Heart right ventricle (tissue), 16 donors: ENCODE data around the gene PIK3C2G. TPM values are rescaled to one million over a fixed set of nuclear protein-coding genes. Genes with fewer than 3 reads are reported as not detected.
"Not testable (repeated sequence)": the region's sequence is repeated elsewhere in the genome, so short reads cannot be mapped to it uniquely, and the experiment has no call there.

Source experiments
- ATAC-seq, 8 donors: fragments of 200-7000 bp; cut with Tn5 transposase; one replicate each; pipeline ENCODE4 v1.9.1; 2020; ENCODE audit warnings: mild to moderate bottlenecking in 8 of 8, moderate library complexity in 8 of 8, moderate number of reproducible peaks in 1 of 8
- DNase-seq, 2 donors: peaks; one replicate each; pipeline ENCODE4 v3.0.0-alpha.2; 2020
- H3K27ac ChIP-seq, 10 donors: fragments of 200-600 bp; sonication (generic) in 2 of 10; one replicate each; pipeline versions ENCODE4 v1.5.0 to v1.8.0; 2020 to 2022; ENCODE audit warnings: mild to moderate bottlenecking in 3 of 10
- H3K27me3 ChIP-seq, 7 donors: fragments of 200-600 bp; one replicate each; pipeline ENCODE4 v1.8.0; 2021 to 2022; ENCODE audit warnings: mild to moderate bottlenecking in 2 of 7
- H3K36me3 ChIP-seq, 9 donors: fragments of 200-600 bp; sonication (generic) in 1 of 9; one replicate each; pipeline versions ENCODE4 v1.5.0 to v1.8.0; 2020 to 2022; ENCODE audit warnings: mild to moderate bottlenecking in 2 of 9
- H3K4me1 ChIP-seq, 9 donors: fragments of 200-600 bp; sonication (generic) in 1 of 9; one replicate each; pipeline versions ENCODE4 v1.5.0 to v1.8.0; 2020 to 2022; ENCODE audit warnings: mild to moderate bottlenecking in 4 of 9
- H3K4me3 ChIP-seq, 10 donors: fragments of 200-600 bp; sonication (generic) in 2 of 10; one replicate each; pipeline versions ENCODE4 v1.5.0 to v1.8.0; 2020 to 2022; ENCODE audit warnings: mild to moderate bottlenecking in 7 of 10, moderate library complexity in 2 of 10
- H3K9me3 ChIP-seq, 11 donors: fragments of 200-600 bp in 10 of 11; sonication (generic) in 2 of 11; one replicate each; pipeline versions ENCODE4 v1.5.0 to v1.8.0; 2013 to 2022; ENCODE audit warnings: mild to moderate bottlenecking in 2 of 11, control low read depth in 1 of 11, moderate library complexity in 1 of 11
- CTCF ChIP-seq, 9 donors: fragments of 200-600 bp; sonication (generic) in 2 of 9; IDR thresholded peaks; one replicate each; pipeline versions ENCODE4 v1.5.0 to v1.8.0; 2021 to 2022; ENCODE audit warnings: antibody characterized with exemption in 9 of 9, mild to moderate bottlenecking in 5 of 9, moderate library complexity in 1 of 9
- WGBS, 2 donors: extraction: QIAGEN DNeasy Blood & Tissue Kit; methylation state at CpG; one replicate each; pipeline ENCODE4 v1.1.7; 2013; ENCODE audit warnings: inconsistent platforms in 1 of 2; 5-methylcytosine and 5-hydroxymethylcytosine counted together
- intact Hi-C, 10 donors: fragments of 100-400 bp; cut with DNase I; formaldehyde crosslinking; loops; one replicate each; pipeline versions ENCODE4 v1.11.1 to v1.14.2; 2022
- polyA plus RNA-seq, 2 donors: library from polyadenylated mRNA; stranded (reverse); fragments of 200-250 nt; gene quantifications; one replicate each; pipeline ENCODE4 v1.2.3, GENCODE V29; 2013
- total RNA-seq, 10 donors: library from RNA; stranded (reverse); fragmentation: NEBNext Ultra II Directional in 3 of 10; extraction: Animal tissue kit (Norgen Biotek cat#: 25700) in 3 of 10; gene quantifications; one replicate each; pipeline versions ENCODE4 v1.2.1 to v1.2.4, GENCODE V29; 2021 to 2023
- donor health status: Arrhythmogenic right ventricular cardiomyopathy.
- donor health status: ischemic (EF 13 %, LVEDD 7.1; RV severe dilation, severe dysfunction).
- donor health status: healthy with polysubstance abuse.
- donor health status: DM: no; HTN: yes; CAD: no.
- donor health status: DM: no; HTN: no; CAD: no.
- donor health status: ischemic (EF 25% LVEDD 6.9; RV normal size, moderate dysfunction).
- donor health status: ischemic (EF 25% LVEDD 5.7; RV mildly dilated, moderate dysfunction).
- donor health status: healthy.
- donor health status: DM: yes; HTN: yes; CAD: no.
- donor health status: Ischemic cardiomyopathy.
- donor health status: ischemic (EF 35%, LVEDD 5.7; RV mildly dilated, moderate dysfunction).
- donor health status: nonischemic (EF 11% LVEDD 7.7; RV severe dilation, severe dysfunction).
- donor health status: DM: yes; HTN: yes; CAD: no.
- donor health status: PGD.
- donor health status: ischemic (EF 29% LVEDD 5.4; RV normal size, mild dysfunction).
- donor health status: nonischemic (EF 23%, LVEDD 6.1; RV moderate dilation, normal function).

The PIK3C2G gene
- total and polyA plus RNA-seq, 12 donors = not detected

- Histone ChIP-seq H3K4me3 (no peak overlapping the region), H3K36me3 (no peaks in the 10 kb centered on the region), H3K27me3 (no peaks in the 10 kb centered on the region), H3K27ac (no peak overlapping the region), H3K4me1 (no peaks in the 10 kb centered on the region), H3K9me3 (no peaks in the 10 kb centered on the region)
- 86 to 90% methylated on average over 1 of the region's 1 CpG for WGBS, 2 donors
- no peak for TF ChIP-seq CTCF (IDR thresholded peaks at IDR 0.05)
- ATAC-seq (no peak), DNase-seq (no peak)
- intact Hi-C loops = no loop called here
These were observed 15.3 kb upstream of the PIK3C2G start for GRCh38 chr12:18246066-18246465.

GRCh38 chr12:18250313-18250916, 10.9 kb upstream of the PIK3C2G start:
- no peak for ATAC-seq
- intact Hi-C loops = loop anchor here in 4 of 10 donors (2.0 to 10.0 kb wide), 4 partner anchors 64 to 1034 kb away; no protein-coding TSS in a partner anchor

GRCh38 chr12:18254081-18254480, 7.2 kb upstream of the PIK3C2G start:
- Histone ChIP-seq H3K27me3 (no peaks in the 10 kb centered on the region), H3K4me1 (no peaks in the 10 kb centered on the region), H3K4me3 (no peak overlapping the region), H3K9me3 (no peaks in the 10 kb centered on the region), H3K27ac (no peak overlapping the region), H3K36me3 (no peaks in the 10 kb centered on the region)
- intact Hi-C loops = loop anchor here in 3 of 10 donors (10.0 kb wide), 3 partner anchors 61 to 1031 kb away; no protein-coding TSS in a partner anchor
- 74 to 83% methylated on average over 1 of the region's 1 CpG for WGBS, 2 donors
- no peak for TF ChIP-seq CTCF (IDR thresholded peaks at IDR 0.05)
- DNase-seq (no peak), ATAC-seq (no peak)

More at GRCh38 chr12:18250313-18250916, 10.9 kb upstream of the PIK3C2G start:
- Histone ChIP-seq H3K27me3 (no peaks in the 10 kb centered on the region), H3K4me3 (no peak overlapping the region), H3K27ac (no peak overlapping the region), H3K4me1 (no peaks in the 10 kb centered on the region), H3K36me3 (no peaks in the 10 kb centered on the region), H3K9me3 (no peaks in the 10 kb centered on the region)
- peak; percentile 40 to 82 (median 73) for TF ChIP-seq CTCF (IDR thresholded peaks at IDR 0.05)
- WGBS, 2 donors = 20 to 21% methylated on average over 6 of the region's 6 CpGs
- peak in 1 of 2 donors; percentile 28 for DNase-seq

- 95 to 98% methylated on average over 6 of the region's 6 CpGs for WGBS, 2 donors
- H3K36me3 ChIP-seq, H3K4me1 ChIP-seq, ATAC-seq, H3K27me3 ChIP-seq, H3K27ac ChIP-seq, H3K4me3 ChIP-seq, DNase-seq, H3K9me3 ChIP-seq: not testable (repeated sequence)
- intact Hi-C loops = loop anchor here in 3 of 10 donors (10.0 kb wide), 3 partner anchors 60 to 1030 kb away; no protein-coding TSS in a partner anchor
These were observed 6.3 kb upstream of the PIK3C2G start for GRCh38 chr12:18255004-18255403.

GRCh38 chr12:18257251-18257650, 4.1 kb upstream of the PIK3C2G start:
- WGBS, 2 donors = 77 to 84% methylated on average over 3 of the region's 3 CpGs
- ATAC-seq = peak in 1 of 8 donors; percentile 33
- H3K27me3 ChIP-seq = no peaks in the 10 kb centered on the region
- intact Hi-C loops = loop anchor here in 3 of 10 donors (10.0 kb wide), 3 partner anchors 58 to 1028 kb away; no protein-coding TSS in a partner anchor
- H3K36me3 ChIP-seq = no peaks in the 10 kb centered on the region
- H3K27ac ChIP-seq = no peak overlapping the region
- no peaks in the 10 kb centered on the region for H3K4me1 ChIP-seq
- no peak overlapping the region for H3K4me3 ChIP-seq
- no peak for DNase-seq
- H3K9me3 ChIP-seq = no peaks in the 10 kb centered on the region
- TF ChIP-seq CTCF (IDR thresholded peaks at IDR 0.05) = no peak
